ENCODE data around the gene GZMB.

GRCh38 chr14:24669651-24670050, 35.7 kb upstream of the GZMB start:
- TF ChIP-seq CTCF (IDR thresholded peaks at IDR 0.05) (no peak), POLR2A (IDR thresholded peaks at IDR 0.05) (no peak)

All from Peyer's patch (tissue), 4 donors.